HG02981 (cell line): ENCODE measurements around the gene TOGARAM1.

ENCODE experiments used
- ATAC-seq: cut with Tn5 transposase; IDR thresholded peaks from one replicate; pipeline ENCODE4 v1.9.1; 2021; ENCODE audit warnings: mild to moderate bottlenecking, moderate library complexity; ENCODE audit not compliant: unreplicated experiment

The TOGARAM1 gene, protein sequence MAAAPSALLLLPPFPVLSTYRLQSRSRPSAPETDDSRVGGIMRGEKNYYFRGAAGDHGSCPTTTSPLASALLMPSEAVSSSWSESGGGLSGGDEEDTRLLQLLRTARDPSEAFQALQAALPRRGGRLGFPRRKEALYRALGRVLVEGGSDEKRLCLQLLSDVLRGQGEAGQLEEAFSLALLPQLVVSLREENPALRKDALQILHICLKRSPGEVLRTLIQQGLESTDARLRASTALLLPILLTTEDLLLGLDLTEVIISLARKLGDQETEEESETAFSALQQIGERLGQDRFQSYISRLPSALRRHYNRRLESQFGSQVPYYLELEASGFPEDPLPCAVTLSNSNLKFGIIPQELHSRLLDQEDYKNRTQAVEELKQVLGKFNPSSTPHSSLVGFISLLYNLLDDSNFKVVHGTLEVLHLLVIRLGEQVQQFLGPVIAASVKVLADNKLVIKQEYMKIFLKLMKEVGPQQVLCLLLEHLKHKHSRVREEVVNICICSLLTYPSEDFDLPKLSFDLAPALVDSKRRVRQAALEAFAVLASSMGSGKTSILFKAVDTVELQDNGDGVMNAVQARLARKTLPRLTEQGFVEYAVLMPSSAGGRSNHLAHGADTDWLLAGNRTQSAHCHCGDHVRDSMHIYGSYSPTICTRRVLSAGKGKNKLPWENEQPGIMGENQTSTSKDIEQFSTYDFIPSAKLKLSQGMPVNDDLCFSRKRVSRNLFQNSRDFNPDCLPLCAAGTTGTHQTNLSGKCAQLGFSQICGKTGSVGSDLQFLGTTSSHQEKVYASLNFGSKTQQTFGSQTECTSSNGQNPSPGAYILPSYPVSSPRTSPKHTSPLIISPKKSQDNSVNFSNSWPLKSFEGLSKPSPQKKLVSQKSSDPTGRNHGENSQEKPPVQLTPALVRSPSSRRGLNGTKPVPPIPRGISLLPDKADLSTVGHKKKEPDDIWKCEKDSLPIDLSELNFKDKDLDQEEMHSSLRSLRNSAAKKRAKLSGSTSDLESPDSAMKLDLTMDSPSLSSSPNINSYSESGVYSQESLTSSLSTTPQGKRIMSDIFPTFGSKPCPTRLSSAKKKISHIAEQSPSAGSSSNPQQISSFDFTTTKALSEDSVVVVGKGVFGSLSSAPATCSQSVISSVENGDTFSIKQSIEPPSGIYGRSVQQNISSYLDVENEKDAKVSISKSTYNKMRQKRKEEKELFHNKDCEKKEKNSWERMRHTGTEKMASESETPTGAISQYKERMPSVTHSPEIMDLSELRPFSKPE (N-terminal part only)

DNA sequence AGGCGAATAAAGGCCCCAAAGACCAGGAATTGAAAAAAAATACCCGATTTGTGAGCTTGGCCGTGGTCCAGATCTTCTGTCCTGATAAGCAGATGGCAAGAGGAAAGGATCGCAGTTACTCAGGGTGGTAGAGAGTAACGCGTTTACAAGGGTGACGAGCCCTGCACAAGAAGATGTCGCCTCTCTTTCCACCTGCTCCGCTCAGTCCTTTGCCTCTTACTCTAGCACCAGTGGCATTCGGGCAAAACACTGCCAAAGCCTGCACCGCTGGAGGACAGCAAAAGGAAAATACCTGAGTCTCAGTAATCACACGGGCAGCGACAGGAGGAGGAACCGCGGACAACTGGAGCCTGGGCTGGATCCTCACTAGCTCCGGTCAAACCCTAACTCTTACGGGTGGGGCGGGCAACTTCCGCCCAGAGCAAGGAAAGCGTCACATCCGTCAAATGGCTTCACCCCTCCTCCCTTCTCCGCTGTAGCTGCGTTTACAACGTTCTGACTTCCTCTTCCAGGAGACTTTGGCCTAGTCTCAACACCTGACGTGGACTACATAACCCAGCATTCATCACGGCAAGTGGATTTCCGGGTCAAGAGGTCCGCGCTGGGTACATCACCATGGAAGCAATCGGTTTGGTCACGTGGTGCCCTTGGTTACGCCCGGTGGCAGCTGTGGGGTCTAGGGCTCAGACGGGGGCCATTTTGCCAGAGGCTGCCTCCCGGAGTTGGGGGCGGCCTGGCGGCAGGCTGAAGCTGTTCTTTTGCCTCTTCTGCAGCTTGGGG, at the start of gene TOGARAM1, which contains the start of gene KLHL28:
TOGARAM1 (plus strand) TSS at position 637 of the 780 bp plus-strand sequence. CDS start 232 bp downstream, outside the sequence.
KLHL28 (minus strand) TSS at position 394 of the 780 bp plus-strand sequence. CDS start 16,019 bp downstream, outside the sequence.
- ATAC-seq, result peak; percentile 91

DNA sequence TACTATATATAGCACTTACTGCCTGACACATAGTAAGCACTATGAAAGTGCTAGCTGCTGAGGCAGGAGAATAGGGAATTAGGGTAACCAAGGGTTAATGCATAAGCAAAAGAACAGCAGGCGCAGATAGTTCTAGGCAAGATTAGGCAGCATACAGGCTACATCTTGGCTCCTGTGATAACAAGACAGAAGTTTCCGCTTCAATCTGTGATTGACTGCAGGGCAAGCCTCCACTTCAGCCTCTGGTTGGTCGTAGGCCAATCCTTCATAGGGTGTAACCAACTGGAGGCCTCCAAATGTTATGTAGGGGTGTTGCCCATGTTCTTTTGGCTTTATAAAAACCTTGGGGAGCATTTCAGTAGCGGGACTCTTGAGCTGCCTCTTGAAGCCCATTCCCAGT, 47.1 kb upstream of the TOGARAM1 start:
- no peak for ATAC-seq

GRCh38 chr14:44928793-44929192, 33.2 kb upstream of the TOGARAM1 start:
- no peak for ATAC-seq

DNA sequence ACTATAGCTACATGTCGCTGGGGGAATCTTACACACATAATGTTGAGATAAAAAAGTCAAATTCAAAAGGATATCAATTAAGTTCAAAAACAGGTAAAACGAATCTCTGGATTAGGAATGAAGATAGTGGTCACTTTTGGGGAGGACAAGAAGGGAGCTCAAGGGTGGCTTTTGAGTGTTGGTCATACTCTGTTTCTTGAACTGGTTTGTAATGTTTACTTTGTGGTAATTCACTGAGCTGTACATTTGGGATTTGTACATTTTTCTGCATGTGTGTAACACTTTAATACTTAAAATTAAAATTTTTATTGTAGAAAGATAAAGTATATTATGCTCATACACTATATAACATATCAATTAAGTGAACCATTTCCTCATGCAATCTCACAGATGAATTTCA, 26.8 kb upstream of the TOGARAM1 start:
- ATAC-seq, result no peak

DNA sequence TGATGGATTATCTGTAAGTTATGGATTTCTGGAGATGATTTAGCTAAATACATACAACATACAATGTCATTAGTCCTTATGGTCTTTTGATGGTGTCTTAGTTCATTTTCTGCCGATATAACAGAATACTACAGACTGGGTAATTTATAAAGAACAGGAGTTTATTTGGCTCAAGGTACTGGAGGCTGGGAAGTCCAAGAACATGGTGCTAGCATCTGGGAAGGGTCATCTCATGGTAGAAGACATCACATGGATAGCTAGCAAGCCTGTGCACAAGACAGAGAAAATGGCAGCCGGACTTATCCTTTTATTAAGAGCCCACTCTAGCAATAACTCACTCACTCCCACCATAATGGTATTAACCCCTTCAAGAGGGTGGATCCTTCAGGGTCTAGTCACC, 24.4 kb upstream of the TOGARAM1 start:
- ATAC-seq, result no peak

- ATAC-seq, result no peak
Observed at GRCh38 chr14:44940211-44940610, 21.8 kb upstream of the TOGARAM1 start.

DNA sequence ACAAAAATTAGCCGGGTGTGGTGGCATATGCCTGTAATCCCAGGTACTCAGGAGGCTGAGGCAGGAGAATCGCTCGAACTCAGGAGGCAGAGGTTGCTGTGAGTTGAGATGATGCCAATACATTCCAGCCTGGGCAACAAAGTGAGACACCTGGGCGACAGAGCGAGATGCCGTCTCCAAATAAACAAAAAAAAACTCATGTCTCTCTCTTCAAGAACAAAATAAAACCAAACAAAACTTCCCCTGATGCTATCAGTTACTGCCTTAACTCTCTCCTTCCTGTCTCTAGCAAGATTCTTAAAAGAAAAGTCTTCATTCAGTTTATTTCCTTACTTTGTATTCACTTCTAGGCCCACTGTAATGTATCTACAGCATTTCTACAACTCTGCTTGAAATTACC, 21.0 kb upstream of the TOGARAM1 start:
- ATAC-seq, result no peak

DNA sequence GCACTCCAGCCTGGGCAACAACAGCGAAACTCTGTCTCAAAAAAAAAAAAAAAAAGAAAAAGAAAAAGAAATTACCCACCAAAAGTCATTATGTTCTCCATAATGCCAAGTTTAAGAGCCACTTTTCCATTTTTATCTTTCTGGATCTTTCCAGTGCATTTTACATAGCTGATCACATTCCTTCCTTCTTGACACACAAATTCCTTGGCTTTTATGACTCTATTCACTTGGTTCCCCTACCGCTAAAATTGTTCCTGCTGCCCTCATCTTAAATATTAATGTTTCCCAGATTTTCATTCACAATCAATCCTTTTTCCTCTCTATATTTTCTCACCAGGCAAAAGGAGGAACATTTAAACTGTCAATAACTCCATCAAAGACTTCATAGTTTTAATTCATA, 20.4 kb upstream of the TOGARAM1 start:
- no peak for ATAC-seq

DNA sequence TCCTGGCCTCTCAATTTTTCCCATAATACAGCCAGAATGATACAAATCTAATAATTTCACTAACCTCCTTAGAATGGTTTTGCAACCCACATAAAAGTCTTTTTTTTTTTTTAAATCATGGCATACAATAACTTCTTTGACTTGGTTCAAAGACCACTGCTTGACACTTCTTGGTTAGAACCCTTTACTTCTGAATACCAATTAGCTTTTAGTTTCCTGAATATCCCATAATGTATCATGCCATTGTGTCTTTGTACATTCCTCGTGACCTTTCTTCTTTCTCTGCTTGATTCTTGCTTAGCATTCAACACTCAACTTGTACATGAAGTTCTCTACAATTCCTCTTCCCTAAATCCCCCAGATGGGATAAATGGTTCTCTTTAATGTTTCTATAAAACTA, 19.6 kb upstream of the TOGARAM1 start:
- ATAC-seq, result no peak

DNA sequence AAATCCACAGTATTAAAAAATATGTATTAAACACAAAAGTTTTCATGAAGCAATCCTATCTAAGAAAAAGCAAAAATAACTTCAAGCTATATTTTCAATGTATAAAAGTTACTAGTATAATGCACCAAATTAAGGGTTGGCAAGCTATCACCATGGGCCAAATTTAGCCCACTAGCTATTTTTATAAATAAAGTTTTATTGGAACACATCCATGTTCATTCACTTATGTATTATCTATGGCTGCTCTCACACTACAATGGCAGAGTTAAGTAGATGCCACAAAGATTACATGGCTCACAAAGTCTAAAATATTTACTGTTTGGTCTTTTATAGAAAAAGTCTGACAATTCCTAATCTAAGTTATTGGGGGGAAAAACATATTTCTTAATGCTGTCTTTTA, 17.9 kb upstream of the TOGARAM1 start:
- no peak for ATAC-seq

- no peak for ATAC-seq
Observed at GRCh38 chr14:44945264-44945663, 16.7 kb upstream of the TOGARAM1 start.

GRCh38 chr14:44951051-44951450, 10.9 kb upstream of the TOGARAM1 start:
- no peak for ATAC-seq

GRCh38 chr14:44952391-44953110, 9.4 kb upstream of the TOGARAM1 start:
- ATAC-seq, result no peak

- ATAC-seq, result no peak
Observed at GRCh38 chr14:44954750-44955149, 7.2 kb upstream of the TOGARAM1 start.

- ATAC-seq, result no peak
Observed at GRCh38 chr14:44955528-44955927, 6.5 kb upstream of the TOGARAM1 start.

- ATAC-seq, result no peak
Observed at GRCh38 chr14:44956866-44957265, 5.1 kb upstream of the TOGARAM1 start.

GRCh38 chr14:44959538-44959937, 2.5 kb upstream of the TOGARAM1 start:
- no peak for ATAC-seq

GRCh38 chr14:44960146-44960545, 1.8 kb upstream of the TOGARAM1 start:
- ATAC-seq, result no peak

- no peak for ATAC-seq
Observed at GRCh38 chr14:44960646-44961045, 1.3 kb upstream of the TOGARAM1 start.

DNA sequence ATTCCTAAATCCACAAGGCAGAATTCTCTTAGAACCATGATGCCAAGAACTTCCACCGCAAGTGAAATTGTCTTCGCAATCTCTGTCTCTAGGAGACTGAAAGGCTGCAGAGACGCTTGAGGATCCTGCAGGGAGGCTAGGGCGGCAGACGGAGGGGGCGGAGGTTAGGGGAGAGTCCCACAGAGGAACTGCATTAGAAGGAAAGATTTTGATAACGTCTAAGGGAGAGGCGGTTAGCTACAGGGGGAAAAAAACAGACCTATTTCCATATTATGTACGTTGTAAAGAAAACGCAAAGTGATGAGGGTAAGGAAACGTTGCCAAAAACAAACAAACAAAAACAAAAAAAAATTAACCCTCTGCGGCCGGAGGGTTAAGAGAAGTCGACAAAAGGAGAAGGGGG, 838 bp upstream of the TOGARAM1 start:
- peak; percentile 17 for ATAC-seq
